GDM1 (cell line): Measurements from ENCODE around the gene PGC.

Experiments
- DNase-seq: peaks from one replicate; lab custom pipeline; 2025; lab: John Stamatoyannopoulos, UW

Gene PGC

GRCh38 chr6:41747256-41748101, at the start of gene PGC:
PGC (minus strand) TSS chr6:41747397; CDS start chr6:41747334, 63 bp downstream.
- DNase-seq, result no peak

GRCh38 chr6:41796474-41796873, 49.3 kb upstream of the PGC start:
- DNase-seq, result no peak

GRCh38 chr6:41791984-41792383, 44.8 kb upstream of the PGC start:
- no peak for DNase-seq

GRCh38 chr6:41791305-41791704, 44.1 kb upstream of the PGC start:
- DNase-seq, result no peak

GRCh38 chr6:41790045-41790444, 42.8 kb upstream of the PGC start:
- no peak for DNase-seq

GRCh38 chr6:41789390-41789724, 42.2 kb upstream of the PGC start:
- DNase-seq, result no peak

GRCh38 chr6:41787219-41787917, 40.2 kb upstream of the PGC start, which contains the start of gene TOMM6:
TOMM6 (plus strand) TSS chr6:41787694; CDS start chr6:41787698, 4 bp downstream.
- peak; percentile 90 for DNase-seq

GRCh38 chr6:41786451-41787218, 39.4 kb upstream of the PGC start:
- DNase-seq, result peak; percentile 67

GRCh38 chr6:41785689-41786450, 38.7 kb upstream of the PGC start:
- no peak for DNase-seq

- DNase-seq, result no peak
Measured at GRCh38 chr6:41785254-41785653, 38.1 kb upstream of the PGC start.

GRCh38 chr6:41784581-41785171, 37.5 kb upstream of the PGC start:
- no peak for DNase-seq

- no peak for DNase-seq
Measured at GRCh38 chr6:41783106-41783780, 36.0 kb upstream of the PGC start.

GRCh38 chr6:41781366-41781730, 34.2 kb upstream of the PGC start:
- DNase-seq, result no peak

- no peak for DNase-seq
Measured at GRCh38 chr6:41780551-41781365, 33.6 kb upstream of the PGC start, which contains the start of gene PRICKLE4. PRICKLE4 (plus strand) TSS chr6:41780782; CDS start chr6:41783474, 2,692 bp downstream.

GRCh38 chr6:41779788-41780550, 32.8 kb upstream of the PGC start, which contains the start of gene FRS3:
FRS3 (minus strand) TSS chr6:41779900; CDS start chr6:41776987, 2,913 bp downstream.
- peak; percentile 94 for DNase-seq

- no peak for DNase-seq
Measured at GRCh38 chr6:41779336-41779735, 32.1 kb upstream of the PGC start.

- DNase-seq, result no peak
Measured at GRCh38 chr6:41778895-41779294, 31.7 kb upstream of the PGC start.

GRCh38 chr6:41777551-41778285, 30.5 kb upstream of the PGC start:
- peak; percentile 34 for DNase-seq
